Dedifferentiated amniotic fluid mesenchymal stem cell (primary cell): ENCODE measurements around the gene HPD.
"Not testable (repeated sequence)": the region's sequence is repeated elsewhere in the genome, so short reads cannot be mapped to it uniquely, and the experiment has no call there.

ENCODE experiments used
- DNase-seq: peaks from one replicate; pipeline ENCODE4 v3.0.0-alpha.2; 2016; ENCODE audit errors: extremely low spot score

Gene HPD

DNA sequence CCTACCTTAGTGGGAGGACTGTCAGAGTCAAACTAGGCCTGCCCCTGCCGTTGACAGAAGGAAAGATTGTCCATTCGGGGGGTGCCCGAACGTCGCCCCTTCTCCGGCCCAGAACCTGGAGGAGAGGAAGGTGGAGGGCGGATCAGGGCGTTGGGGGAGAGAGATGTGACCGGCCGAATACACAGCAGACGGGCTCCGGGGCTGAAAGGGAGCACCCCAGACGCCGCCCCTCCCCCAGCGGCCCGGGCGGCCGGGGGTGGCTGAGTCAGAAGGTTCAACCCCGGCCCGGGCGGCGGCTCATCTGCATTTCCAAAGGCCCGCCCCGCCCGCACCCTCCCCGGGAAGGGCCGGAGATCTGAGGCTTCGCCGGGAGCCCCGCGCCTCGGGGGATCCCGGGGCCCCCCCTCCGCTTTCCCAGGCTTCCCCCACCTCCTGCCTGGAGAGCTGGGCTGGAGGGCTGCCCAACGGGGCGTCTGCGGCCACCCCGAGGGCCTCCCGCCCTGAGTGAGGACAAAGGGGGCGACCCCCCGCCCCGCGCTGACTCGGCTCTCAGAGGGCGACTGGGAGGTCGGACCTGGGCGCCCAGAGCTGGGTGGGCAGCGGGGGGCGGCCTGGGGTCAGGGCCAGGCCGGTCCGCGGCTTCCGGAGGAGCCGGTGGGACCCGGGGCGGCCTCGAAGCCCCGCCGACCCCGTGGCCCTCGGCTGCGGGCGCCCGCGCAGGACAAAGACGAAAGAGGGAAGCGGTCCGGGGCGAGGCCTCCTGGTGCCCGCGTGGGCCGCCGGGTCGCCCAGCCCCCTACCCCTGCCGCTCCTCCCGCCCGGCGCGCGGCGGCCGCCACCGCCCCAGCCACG lies 58.6 kb downstream of the HPD start:
- peak; percentile 65 for DNase-seq

DNA sequence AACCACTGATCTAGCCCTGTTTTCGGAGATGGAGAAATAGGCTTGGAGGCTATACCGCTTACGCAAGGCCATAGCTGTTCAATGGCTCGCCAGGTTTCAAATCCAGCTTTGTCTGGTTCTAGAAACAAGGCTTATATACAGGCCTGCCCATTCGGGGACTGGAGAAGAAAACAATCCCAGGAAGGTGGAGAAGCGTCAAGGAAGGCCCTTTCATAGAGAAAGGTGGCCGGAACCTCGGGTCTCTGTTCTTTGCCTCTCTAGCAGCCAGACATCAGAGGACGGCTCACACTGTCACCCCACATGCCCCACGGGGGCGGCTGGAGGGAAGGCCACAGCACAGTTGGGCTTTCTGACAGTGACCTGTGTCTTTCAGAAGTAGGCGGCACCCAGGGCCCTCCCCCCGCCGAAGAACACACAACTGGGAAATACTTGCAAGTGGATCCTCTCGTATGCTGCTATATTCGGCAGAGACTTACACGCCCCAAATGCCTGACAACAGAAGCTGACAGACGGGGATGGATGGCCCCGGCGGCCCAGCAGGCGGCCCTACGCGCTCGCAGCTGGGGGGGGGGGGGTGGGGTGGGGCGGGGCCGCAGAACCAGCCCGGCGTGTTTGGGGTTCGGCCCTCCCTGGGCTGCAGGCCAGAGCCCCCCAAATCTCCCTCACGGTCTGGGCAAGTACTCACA lies 59.4 kb downstream of the HPD start:
- DNase-seq, result peak; percentile 69

DNA sequence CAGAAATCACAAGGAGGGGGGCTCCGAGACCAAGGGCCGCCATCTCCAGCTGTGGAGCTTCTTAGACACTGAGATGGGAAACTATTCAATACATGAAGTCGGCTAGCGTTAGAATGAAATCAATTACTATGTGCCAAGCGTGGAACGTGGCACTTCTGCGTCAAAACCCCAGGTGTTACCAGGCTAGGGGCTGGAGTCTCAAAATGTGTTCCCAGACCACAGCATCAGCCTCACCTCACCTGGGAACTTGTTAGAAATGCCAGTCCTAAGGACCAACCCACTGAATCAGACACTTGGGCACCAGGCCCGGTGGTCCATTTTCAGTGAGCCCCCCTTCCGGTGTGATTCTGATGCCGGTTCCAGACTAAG lies 59.9 kb downstream of the HPD start:
- DNase-seq, result no peak

DNA sequence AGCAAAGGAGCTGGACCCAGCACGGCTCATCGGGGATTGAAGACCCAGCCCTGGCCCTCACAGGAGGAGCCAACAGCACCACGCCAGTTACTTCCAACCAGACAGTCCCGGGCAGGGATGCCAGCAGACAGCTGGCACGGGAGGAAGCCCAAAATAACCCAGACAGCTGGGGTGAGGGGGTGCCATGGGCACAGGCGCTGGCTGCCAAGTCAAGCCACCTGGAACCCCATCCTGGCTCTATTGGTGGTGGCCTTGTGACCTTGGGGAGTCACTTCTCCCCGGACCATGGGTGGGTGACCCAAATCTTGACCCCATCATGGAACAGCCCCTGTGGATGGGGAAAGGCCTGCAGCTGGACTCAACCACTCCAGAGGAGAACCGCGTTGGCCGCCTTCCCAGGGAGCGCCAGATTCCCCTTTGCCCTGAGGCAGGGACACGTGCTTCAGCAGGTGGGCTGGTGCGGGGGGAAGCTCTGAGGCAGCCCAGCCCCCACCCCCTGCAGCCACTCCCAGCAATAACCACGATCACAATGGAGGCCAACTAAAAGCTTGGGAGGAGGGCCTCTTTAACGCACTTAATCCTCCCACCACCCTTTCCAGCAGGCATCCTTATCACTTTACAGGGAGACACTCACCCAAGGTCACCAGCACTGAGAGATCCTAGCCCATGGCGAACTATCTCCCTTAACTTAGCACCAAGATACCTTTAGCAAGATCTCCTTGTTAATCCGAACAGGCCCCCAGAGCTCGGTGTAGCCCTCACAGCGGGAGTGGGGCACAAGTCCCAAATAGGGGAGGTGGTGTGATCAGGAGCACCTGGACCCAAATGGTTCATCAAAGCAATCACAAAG lies 60.5 kb downstream of the HPD start:
- DNase-seq, result no peak

DNA sequence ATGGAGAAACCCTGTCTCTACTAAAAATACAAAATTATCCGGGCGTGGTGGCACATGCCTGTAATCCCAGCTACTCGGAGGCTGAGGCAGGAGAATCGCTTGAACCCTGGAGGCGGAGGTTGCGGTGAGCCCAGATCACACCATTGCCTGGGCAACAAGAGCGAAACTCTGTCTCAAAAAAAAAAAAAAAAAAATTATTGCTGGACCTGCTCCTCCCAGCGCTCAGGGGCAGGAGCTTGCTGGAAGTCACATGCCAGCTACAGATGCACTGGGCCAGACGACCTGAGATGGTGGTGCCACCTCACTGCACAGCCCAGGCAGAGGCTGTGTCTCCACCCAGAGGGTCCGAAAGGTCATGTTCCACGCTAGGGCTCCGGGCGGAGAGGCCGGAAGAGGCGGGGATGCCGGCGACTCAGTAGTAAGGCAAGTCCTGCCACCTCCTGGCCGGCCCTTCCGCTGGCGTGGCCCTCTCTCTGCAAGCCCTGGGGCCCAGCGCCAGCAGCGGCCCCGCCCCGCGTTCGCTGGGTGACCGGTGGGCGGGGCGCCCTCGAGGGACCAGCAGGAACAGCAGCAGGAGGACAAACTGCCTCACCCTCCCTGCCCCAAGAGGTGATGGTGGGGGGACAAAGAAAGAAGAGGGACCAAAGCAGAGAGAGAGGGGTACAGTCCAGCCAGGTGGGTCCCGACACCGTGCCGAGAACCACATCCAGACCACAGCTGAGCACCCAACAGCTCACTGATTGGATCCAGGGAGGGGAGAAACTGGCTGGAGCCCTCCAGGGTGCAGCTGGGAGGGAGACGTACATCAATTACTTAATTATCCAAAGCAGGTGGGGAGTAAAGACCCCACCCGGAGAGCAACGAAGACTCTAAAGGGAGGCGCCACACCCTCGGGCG lies 61.6 kb downstream of the HPD start:
- peak; percentile 74 for DNase-seq

DNA sequence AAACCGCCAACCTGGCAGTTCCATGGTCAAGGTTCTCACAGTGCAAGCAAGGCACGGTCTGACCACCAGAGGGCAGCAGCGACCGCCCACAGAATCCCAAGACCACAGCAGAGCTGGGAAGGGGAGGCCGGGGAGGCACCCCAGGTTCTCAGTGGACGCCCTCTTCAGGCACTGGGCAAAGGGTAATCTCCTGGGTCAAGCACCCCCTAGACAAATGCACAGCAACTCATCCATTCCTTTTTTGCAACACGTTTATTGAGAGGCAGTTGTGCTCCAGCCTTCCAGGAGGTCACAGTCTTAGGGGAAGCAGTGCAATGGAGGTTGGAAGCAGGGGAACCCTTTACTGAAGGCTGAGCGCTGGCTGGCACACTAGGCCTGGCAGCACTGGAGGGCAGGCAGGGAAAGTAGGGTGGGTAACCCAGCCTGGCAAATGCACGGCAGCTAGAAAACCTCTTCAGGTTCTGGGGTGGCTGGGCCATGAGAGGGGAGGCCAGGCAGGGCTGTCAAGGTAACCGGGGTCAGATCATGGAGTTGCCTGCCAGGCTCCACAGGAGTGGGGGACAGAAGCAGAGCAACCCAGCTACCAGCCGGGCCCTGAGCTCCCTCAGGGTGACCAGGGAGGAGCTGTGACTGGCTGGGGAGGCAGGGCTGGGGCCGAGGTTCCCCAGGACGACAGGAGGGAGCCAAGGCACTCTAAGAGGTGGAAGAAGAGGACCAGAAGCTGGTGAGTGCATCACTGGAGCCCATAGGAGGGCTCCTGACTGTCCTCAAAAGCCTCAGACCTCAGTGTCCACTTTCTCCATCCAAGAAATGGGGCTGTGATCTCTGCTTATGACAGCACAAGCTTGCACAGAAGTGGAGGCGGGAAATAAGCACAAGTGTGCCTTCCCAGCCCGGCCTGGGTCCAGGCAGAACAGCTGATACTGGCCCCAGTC lies 63.4 kb downstream of the HPD start:
- DNase-seq, result peak; percentile 73

DNA sequence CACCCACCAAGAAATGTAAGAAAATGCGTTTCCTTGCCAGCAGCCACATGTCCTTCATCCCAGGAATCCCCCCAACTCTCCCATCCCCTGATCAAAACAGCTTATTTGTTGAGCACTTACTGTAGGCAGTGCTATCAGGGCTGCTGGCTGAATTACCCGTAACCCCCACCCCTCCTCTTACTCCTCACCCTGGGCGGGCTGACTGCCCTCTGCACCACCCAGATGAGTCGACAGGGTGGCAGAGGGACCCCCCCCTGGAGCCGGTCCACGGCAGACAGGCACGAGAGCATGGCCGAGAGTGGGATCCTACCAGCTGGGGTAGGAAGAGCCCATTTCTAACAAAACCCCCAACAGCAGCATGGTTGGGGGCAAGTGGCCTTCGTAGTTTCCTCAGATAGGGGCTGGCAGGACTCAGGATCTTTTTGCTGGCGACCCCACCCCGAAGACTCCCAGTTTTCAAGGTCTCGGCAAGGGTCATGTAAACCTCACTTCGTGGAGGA lies 64.1 kb downstream of the HPD start:
- no peak for DNase-seq

DNA sequence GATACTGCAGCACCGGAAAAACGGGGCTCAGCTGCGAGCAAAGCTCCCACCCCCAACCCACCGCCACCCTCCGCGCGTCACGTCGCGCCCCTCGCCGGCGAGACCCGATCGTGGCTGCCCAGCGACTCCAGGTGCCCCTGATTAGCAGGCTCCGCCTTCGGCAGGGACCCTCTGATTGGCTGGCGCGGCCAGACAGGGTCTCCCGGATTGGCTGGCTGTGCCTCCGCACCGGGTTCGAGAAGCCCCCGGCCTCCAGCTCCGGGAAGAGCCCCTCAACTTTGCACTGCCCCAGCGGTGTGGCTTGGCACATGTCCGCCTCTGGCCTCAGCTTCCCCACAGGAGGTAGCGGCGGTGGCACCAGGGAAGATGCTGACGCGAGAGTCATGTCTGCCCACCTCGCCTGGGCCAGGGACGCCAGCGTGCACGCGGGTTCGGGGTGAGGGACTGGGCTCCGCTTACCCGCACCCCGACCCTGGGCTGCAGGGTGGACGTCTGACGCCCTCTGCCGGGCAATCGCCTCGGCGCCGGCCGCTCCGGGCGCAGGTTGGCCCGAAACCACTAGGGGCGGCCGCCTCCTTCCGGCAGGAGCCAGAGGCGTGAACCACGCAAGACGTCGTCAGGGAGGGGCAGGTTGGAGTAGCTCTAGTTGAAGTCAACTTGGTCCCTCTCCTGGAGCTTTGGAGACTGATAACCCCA lies 64.7 kb downstream of the HPD start:
- DNase-seq, result peak; percentile 83

DNA sequence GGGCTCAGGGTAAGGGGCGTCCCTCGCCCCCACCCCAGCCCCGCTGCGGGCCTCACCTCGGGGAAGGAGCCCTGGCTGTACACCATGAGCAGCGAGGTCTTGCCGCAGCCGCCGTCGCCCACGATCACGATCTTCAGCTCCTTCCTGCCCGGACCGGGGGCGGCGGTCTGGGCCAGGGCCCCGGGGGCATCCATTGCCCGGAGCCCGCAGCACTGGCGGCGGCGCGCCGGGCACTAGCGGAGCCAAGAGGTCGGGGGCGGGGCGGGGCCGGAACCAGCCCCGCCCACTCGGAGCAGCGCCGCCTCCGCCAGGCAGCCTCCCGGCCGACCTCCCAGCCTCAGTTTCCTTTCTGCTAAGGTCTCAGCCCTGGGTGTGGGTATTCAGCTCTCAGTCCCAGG lies 65.2 kb downstream of the HPD start, which contains the start of gene RHOF:
RHOF (minus strand) TSS at position 249 of the 398 bp plus-strand sequence; CDS start at position 194, 55 bp downstream.
- no peak for DNase-seq

DNA sequence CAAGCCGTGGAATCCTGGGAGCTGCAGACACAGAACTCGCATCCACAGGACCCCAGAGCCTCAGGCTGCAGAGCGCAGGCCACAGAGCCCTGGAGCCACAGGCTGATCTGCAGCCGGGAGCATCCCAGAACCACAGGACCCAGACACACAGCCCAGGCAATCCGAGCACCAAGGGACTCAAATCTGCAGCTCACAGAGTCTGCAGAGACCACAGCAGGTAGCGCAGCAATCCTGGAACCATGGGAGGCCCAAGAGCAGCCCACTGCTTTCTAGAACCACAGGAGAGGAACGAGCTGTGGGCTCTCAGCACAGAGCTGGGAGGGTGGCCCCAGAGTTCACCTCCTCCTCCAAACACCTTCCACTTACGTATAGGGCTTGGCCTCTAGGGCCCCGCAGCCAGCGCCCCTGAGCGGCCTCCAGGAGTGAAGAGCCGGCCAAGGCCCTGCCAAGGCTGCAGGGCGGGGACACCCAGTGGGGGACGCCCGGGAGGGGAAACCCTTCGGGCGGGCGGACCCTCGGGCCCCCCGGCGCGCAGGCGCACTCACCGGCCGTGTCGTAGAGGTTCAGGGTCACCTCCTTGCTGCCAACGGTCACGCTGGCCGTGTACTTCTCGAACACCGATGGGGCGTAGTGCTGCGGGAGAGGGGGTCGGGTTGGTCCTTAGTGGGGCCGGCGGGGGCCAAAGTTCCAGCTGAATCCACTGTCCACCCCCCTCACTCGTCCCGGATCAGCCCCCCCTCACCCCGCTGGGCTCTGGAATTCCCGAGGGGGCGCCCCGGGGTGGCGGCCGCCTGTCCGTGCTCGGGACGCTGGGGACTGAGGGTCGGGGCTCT lies 65.8 kb downstream of the HPD start:
- DNase-seq, result no peak

DNA sequence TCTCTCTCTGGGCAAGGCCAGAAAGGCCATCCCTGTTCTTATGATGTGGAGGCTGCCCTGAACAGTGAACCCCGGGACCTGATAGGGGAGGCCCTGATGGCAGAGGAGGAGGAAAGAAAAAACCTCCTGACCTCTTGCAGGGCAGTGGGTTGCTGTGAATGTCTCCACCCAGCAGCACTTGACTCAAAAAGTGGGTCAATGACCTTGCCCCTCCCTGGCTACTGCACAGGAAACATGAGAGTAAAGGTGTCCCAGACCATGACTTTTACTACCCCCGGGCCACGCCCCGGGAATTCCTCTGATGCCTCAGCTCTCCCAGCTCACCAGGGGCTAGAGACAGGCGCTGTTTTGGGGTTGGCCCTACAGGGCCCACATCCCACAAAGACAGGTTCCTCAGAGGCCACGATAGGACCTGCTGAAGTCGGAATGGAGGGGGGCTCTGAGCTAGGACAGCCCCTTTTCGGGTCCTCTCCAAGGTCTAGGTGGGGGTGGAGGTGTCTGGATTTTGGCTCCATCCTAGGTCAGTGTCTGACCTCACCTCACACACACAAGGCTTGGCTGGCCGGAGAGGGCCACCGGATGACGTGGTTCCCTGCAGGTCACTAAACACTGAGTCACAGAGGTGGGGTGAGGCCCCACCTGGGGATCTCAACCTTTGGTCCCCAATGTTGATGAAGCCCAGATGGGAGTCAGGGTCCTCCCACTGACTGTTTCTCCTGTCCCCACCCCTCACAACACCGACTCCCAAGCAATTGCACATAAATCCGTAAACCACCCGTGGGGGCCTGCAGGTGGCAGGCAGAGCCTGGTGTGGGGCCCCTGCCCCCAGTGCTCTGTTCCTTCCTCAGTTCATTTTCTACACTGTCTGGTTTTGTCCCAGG lies 66.7 kb downstream of the HPD start:
- no peak for DNase-seq

DNA sequence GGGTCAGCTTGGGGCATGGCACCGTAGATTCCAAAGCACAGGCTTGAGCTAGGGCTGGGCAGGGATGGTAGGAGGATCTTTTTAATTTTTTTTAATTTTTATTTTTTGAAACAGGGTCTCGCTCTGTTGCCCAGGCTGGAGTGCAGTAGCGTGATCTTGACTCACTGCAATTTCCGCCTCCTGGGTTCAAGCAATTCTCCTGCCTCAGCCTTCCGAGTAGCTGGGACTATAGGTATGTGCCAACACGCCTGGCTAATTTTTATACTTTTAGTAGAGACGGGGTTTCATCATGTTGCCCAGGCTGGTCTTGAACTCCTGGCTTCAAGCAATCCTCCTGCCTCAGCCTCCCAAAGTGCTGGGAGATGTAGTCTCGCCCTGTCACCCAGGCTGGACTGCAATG lies 67.9 kb downstream of the HPD start:
- DNase-seq, result not testable (repeated sequence)

DNA sequence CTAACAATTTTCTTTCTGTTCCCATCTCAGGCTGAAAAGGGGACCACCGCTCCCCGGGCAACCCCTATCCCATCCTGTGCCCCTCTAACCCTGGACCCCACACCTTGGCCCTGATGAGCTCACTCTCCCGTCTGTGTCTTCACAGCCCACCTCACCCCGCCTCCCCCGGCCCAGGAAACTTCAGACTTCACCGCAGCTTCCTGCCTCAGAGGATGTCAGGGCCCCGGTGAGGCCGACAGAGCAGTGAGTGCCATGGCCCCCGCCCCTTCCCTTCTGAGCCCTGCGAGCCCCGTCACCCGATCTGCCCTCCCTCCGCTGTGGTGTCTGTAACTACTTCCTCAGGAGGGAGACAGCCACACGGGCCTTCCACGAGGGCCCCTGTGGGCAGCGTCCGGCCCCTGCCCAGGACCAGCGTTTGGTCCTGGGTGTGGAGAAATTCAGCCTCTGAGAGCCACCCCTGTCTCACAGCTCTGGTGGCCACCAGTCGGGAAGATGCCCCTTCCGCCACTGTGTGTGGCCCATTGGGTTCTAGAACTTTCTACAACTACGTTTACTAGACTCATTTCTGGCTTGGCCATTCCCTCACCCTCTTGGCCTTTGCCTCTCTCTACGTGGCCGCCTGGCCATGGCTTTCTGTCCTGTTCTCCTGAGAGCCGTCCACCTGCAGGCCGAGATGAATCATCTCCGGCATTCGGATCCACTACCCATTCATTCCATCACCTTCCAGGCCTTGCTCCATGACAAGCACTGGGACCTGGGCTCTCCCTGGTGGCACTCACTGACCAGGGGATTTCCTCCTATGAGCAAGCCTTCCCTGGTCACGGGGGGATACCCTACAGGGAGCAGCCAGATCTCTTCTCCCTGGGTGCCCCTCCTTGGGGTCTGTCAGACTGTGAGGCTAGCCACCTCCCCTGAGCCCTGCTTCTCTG lies 68.6 kb downstream of the HPD start:
- DNase-seq, result no peak
